GM12878 (cell line): Measurements from ENCODE around the gene NSUN5.
"Not testable (repeated sequence)": the region's sequence is repeated elsewhere in the genome, so short reads cannot be mapped to it uniquely, and the experiment has no call there.

ENCODE experiments used
- CEBPB ChIP-seq, 2 experiments: fragments of 150-350 bp in 1 of 2; IDR thresholded peaks; 2 replicates each; pipeline ENCODE4 v1.6.1; 2012 to 2014; ENCODE audit warnings: low read depth in 2 of 2, low read length in 2 of 2, borderline replicate concordance in 1 of 2, inconsistent platforms in 1 of 2
- MEF2A ChIP-seq: IDR thresholded peaks from 2 replicates; pipeline ENCODE4 v1.6.1; 2011; ENCODE audit warnings: low read depth, mild to moderate bottlenecking, low read length, moderate library complexity; ENCODE audit not compliant: insufficient read depth
- NR2C2 ChIP-seq: IDR thresholded peaks from 2 replicates; pipeline ENCODE4 v1.6.1; 2011; ENCODE audit warnings: borderline replicate concordance, low read depth; ENCODE audit not compliant: control insufficient read depth, insufficient read length
- POLR2A ChIP-seq: IDR thresholded peaks from 2 replicates; pipeline ENCODE4 v1.6.1; 2011; ENCODE audit warnings: low read depth, mild to moderate bottlenecking, low read length
- TCF3 ChIP-seq: IDR thresholded peaks from 2 replicates; pipeline ENCODE4 v1.6.1; 2012; ENCODE audit warnings: low read depth, mild to moderate bottlenecking, low read length, borderline replicate concordance; ENCODE audit not compliant: insufficient read depth
- TF ChIP-seq, protein P1 (sequence below): fragments of 450-650 bp; IDR thresholded peaks from 2 replicates; pipeline ENCODE4 v1.6.1; 2017; ENCODE audit warnings: mild to moderate bottlenecking, low read depth, inconsistent platforms; ENCODE audit not compliant: poor library complexity, severe bottlenecking
- TF ChIP-seq, protein P2 (sequence below), 3 experiments: IDR thresholded peaks in 2 of 3; conservative IDR thresholded peaks in 1 of 3; 2 replicates each; pipeline ENCODE4 v1.5.1; 2011; ENCODE audit warnings: low read depth in 3 of 3, low read length in 3 of 3, mild to moderate bottlenecking in 3 of 3, control low read depth in 2 of 3, moderate library complexity in 2 of 3, inconsistent platforms in 1 of 3, mixed read lengths in 1 of 3; ENCODE audit not compliant: control insufficient read depth in 2 of 3, insufficient read depth in 1 of 3; ENCODE audit errors: extremely low read depth in 1 of 3

- TF ChIP-seq CEBPB (IDR thresholded peaks at IDR 0.05; ENCODE audit: borderline replicate concordance in 1 of 2, low read depth in 2 of 2, low read length in 2 of 2); NR2C2; MEF2A; POLR2A; TCF3: not testable (repeated sequence)
- TF ChIP-seq, protein P1, sequence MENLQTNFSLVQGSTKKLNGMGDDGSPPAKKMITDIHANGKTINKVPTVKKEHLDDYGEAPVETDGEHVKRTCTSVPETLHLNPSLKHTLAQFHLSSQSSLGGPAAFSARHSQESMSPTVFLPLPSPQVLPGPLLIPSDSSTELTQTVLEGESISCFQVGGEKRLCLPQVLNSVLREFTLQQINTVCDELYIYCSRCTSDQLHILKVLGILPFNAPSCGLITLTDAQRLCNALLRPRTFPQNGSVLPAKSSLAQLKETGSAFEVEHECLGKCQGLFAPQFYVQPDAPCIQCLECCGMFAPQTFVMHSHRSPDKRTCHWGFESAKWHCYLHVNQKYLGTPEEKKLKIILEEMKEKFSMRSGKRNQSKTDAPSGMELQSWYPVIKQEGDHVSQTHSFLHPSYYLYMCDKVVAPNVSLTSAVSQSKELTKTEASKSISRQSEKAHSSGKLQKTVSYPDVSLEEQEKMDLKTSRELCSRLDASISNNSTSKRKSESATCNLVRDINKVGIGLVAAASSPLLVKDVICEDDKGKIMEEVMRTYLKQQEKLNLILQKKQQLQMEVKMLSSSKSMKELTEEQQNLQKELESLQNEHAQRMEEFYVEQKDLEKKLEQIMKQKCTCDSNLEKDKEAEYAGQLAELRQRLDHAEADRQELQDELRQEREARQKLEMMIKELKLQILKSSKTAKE = not testable (repeated sequence)
- TF ChIP-seq, protein P2, sequence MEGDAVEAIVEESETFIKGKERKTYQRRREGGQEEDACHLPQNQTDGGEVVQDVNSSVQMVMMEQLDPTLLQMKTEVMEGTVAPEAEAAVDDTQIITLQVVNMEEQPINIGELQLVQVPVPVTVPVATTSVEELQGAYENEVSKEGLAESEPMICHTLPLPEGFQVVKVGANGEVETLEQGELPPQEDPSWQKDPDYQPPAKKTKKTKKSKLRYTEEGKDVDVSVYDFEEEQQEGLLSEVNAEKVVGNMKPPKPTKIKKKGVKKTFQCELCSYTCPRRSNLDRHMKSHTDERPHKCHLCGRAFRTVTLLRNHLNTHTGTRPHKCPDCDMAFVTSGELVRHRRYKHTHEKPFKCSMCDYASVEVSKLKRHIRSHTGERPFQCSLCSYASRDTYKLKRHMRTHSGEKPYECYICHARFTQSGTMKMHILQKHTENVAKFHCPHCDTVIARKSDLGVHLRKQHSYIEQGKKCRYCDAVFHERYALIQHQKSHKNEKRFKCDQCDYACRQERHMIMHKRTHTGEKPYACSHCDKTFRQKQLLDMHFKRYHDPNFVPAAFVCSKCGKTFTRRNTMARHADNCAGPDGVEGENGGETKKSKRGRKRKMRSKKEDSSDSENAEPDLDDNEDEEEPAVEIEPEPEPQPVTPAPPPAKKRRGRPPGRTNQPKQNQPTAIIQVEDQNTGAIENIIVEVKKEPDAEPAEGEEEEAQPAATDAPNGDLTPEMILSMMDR (IDR thresholded peaks at IDR 0.05 in 2 of 3, conservative IDR thresholded peaks at IDR 0.05 in 1 of 3; ENCODE audit: control insufficient read depth in 2 of 3, extremely low read depth in 1 of 3, insufficient read depth in 1 of 3, low read depth in 3 of 3, low read length in 3 of 3) = not testable (repeated sequence)
These were observed 31.4 kb downstream of the NSUN5 start for GRCh38 chr7:73277210-73277609.
